WTC11 (cell line): ENCODE results near the gene HLA-E. TPM values are rescaled to one million over a fixed set of nuclear protein-coding genes. Genes with fewer than 3 reads are reported as not detected.

ENCODE experiments used
- ATAC-seq: fragments of 200-7000 bp; cut with Tn5 transposase; 2 replicates; pipeline ENCODE4 v1.10.0; 2021; ENCODE audit warnings: mild to moderate bottlenecking, moderate library complexity
- CTCF ChIA-PET: fragments of 300-600 bp; sonication (Branson Sonifier 250); formaldehyde crosslinking; loops from one replicate; lab custom pipeline; 2021; ENCODE audit warnings: antibody characterized with exemption; lab: Charles Lee
- POLR2A ChIA-PET: fragments of 350-600 bp; sonication (Branson Sonifier 250); formaldehyde crosslinking; loops from one replicate; lab custom pipeline; 2021; ENCODE audit warnings: antibody characterized with exemption; lab: Charles Lee
- DNase-seq: peaks from one replicate; pipeline ENCODE4 v3.0.0; 2021; ENCODE audit warnings: low spot score
- H3K27ac Mint-ChIP-seq: 2 replicates; pipeline ENCODE4 v1.8.0; 2021; ENCODE audit warnings: mixed read lengths
- H3K27me3 Mint-ChIP-seq: 2 replicates; pipeline ENCODE4 v1.8.0; 2021; ENCODE audit warnings: low read depth, mild to moderate bottlenecking, moderate library complexity, mixed read lengths
- H3K36me3 Mint-ChIP-seq: 2 replicates; pipeline ENCODE4 v1.8.0; 2021; ENCODE audit warnings: mixed read lengths
- H3K4me1 Mint-ChIP-seq: 2 replicates; pipeline ENCODE4 v1.8.0; 2022; ENCODE audit warnings: mixed read lengths
- H3K4me3 Mint-ChIP-seq: 2 replicates; pipeline ENCODE4 v1.8.0; 2021; ENCODE audit warnings: mild to moderate bottlenecking, moderate library complexity, mixed read lengths
- H3K9me3 Mint-ChIP-seq: 2 replicates; pipeline ENCODE4 v1.8.0; 2021; ENCODE audit warnings: mixed read lengths
- CREB1 ChIP-seq: sonication (generic); formaldehyde crosslinking; IDR thresholded peaks from 2 replicates; pipeline ENCODE4 v1.8.0; 2023; ENCODE audit warnings: mild to moderate bottlenecking, missing genetic modification reagents
- FOXK1 ChIP-seq: sonication (generic); formaldehyde crosslinking; IDR thresholded peaks from 2 replicates; pipeline ENCODE4 v1.8.0; 2022; ENCODE audit warnings: mild to moderate bottlenecking, moderate library complexity, missing genetic modification reagents
- NR2C2 ChIP-seq: sonication (generic); formaldehyde crosslinking; IDR thresholded peaks from 2 replicates; pipeline ENCODE4 v1.8.0; 2022; ENCODE audit warnings: mild to moderate bottlenecking, missing genetic modification reagents
- SMAD4 ChIP-seq: sonication (generic); formaldehyde crosslinking; IDR thresholded peaks from 2 replicates; pipeline ENCODE4 v1.8.0; 2022; ENCODE audit warnings: mild to moderate bottlenecking, missing genetic modification reagents
- SP1 ChIP-seq: sonication (generic); formaldehyde crosslinking; conservative IDR thresholded peaks from 2 replicates; pipeline ENCODE4 v1.8.1; 2022; ENCODE audit warnings: missing genetic modification reagents
- TEAD4 ChIP-seq: sonication (generic); formaldehyde crosslinking; IDR thresholded peaks from 2 replicates; pipeline ENCODE4 v1.8.0; 2022; ENCODE audit warnings: mild to moderate bottlenecking, missing genetic modification reagents
- total RNA-seq: library from RNA; stranded (reverse); gene quantifications from 3 replicates; pipeline ENCODE4 v1.2.3, GENCODE V29; 2021
- TF ChIP-seq, protein P1 (sequence below): sonication (generic); formaldehyde crosslinking; IDR thresholded peaks from 2 replicates; pipeline ENCODE4 v1.8.1; 2022; ENCODE audit warnings: low read depth, mild to moderate bottlenecking, moderate library complexity, missing genetic modification reagents, borderline replicate concordance
- TF ChIP-seq, protein P2 (sequence below): sonication (generic); formaldehyde crosslinking; IDR thresholded peaks from 2 replicates; pipeline ENCODE4 v1.8.0; 2023; ENCODE audit warnings: mild to moderate bottlenecking, missing genetic modification reagents
- TF ChIP-seq, protein P3 (sequence below): sonication (generic); formaldehyde crosslinking; IDR thresholded peaks from 2 replicates; pipeline ENCODE4 v1.8.0; 2023; ENCODE audit warnings: missing genetic modification reagents
- TF ChIP-seq, protein P4 (sequence below): fragments of 250-450 bp; sonication (Bioruptor Pico); conservative IDR thresholded peaks from 2 replicates; pipeline ENCODE4 v1.9.0; 2021; ENCODE audit warnings: mild to moderate bottlenecking

HLA-E gene
- total RNA-seq, 1 experiment from 2014 or later = 44.7 TPM

DNA sequence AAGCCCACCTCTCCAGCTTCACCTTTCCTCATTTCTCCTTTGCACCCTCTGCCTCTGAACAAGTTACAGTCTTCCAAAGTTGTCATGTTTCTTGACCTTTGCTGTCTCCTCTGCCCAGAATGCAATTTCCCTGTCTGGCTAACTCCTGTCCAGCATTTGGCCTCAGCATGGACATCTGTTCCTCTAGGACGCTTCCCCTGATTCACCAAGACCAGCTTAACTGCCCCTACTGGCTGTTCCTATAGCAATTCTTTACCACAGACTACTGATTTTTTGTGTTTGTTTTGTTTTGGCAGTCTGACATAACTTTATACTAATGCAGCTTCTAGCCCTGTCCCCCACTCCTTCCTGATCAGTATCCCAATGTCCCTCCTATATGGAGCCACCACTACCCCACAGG is 53.6 kb downstream of the HLA-E start:
- H3K36me3 Mint-ChIP-seq = peaks cover 4% of the 10 kb centered on the region; the same call in 1 of the 2 replicates
- H3K27ac Mint-ChIP-seq = no peak overlapping the region
- no peak for DNase-seq
- ChIA-PET CTCF (interaction anchor here (0.6 to 5.9 kb wide), 12 partner anchors 11 to 515 kb away, joined by 3 to 212 read pairs (median 8); no protein-coding TSS in a partner anchor), POLR2A (interaction anchor here (1.2 kb wide), 1 partner anchor 56 kb away, joined by 3 read pairs; no protein-coding TSS in a partner anchor)
- TF ChIP-seq, protein P1, sequence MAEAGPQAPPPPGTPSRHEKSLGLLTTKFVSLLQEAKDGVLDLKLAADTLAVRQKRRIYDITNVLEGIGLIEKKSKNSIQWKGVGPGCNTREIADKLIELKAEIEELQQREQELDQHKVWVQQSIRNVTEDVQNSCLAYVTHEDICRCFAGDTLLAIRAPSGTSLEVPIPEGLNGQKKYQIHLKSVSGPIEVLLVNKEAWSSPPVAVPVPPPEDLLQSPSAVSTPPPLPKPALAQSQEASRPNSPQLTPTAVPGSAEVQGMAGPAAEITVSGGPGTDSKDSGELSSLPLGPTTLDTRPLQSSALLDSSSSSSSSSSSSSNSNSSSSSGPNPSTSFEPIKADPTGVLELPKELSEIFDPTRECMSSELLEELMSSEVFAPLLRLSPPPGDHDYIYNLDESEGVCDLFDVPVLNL (CRISPR knock-in tag) = no peak
- TF ChIP-seq, protein P2, sequence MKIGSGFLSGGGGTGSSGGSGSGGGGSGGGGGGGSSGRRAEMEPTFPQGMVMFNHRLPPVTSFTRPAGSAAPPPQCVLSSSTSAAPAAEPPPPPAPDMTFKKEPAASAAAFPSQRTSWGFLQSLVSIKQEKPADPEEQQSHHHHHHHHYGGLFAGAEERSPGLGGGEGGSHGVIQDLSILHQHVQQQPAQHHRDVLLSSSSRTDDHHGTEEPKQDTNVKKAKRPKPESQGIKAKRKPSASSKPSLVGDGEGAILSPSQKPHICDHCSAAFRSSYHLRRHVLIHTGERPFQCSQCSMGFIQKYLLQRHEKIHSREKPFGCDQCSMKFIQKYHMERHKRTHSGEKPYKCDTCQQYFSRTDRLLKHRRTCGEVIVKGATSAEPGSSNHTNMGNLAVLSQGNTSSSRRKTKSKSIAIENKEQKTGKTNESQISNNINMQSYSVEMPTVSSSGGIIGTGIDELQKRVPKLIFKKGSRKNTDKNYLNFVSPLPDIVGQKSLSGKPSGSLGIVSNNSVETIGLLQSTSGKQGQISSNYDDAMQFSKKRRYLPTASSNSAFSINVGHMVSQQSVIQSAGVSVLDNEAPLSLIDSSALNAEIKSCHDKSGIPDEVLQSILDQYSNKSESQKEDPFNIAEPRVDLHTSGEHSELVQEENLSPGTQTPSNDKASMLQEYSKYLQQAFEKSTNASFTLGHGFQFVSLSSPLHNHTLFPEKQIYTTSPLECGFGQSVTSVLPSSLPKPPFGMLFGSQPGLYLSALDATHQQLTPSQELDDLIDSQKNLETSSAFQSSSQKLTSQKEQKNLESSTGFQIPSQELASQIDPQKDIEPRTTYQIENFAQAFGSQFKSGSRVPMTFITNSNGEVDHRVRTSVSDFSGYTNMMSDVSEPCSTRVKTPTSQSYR (CRISPR knock-in tag) = no peak
- TF ChIP-seq SP1 (CRISPR knock-in tag) = no peak
- TF ChIP-seq SMAD4 (CRISPR knock-in tag) = no peak
- TF ChIP-seq CREB1 (CRISPR knock-in tag) = no peak
- TF ChIP-seq NR2C2 = no peak
- TF ChIP-seq, protein P3, sequence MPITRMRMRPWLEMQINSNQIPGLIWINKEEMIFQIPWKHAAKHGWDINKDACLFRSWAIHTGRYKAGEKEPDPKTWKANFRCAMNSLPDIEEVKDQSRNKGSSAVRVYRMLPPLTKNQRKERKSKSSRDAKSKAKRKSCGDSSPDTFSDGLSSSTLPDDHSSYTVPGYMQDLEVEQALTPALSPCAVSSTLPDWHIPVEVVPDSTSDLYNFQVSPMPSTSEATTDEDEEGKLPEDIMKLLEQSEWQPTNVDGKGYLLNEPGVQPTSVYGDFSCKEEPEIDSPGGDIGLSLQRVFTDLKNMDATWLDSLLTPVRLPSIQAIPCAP (CRISPR knock-in tag) = no peak
- no peak for TF ChIP-seq FOXK1 (CRISPR knock-in tag)
- TF ChIP-seq, protein P4, sequence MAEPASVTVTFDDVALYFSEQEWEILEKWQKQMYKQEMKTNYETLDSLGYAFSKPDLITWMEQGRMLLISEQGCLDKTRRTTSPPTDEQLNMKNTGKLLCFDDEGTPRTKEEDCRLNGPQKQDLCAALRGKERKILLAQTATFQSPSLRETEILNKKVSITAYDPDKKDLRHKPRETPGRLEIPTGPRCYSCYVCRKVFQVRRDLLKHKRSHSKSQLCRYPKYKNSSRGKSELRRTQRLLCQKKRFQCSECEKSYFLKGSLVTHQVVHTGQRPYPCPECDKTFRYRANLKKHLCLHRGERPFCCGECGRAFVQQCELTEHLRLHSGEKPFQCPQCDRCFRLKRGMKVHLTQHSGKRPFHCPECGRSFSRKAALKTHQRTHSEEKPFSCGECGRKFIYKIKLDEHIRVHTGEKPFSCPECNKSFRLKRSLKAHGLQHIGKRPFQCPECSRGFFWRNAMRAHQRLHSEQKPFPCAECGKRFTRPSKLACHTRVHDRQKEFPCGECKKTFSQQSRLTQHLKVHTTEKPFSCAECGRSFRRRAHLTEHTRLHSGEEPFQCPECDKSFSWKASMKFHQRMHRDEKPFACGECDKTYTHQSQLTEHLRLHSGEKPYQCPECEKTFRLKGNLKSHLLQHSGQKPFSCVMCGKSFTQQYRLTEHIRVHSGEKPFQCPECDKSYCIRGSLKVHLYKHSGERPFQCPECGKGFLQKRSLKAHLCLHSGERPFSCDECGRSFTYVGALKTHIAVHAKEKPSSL (CRISPR knock-in tag) = no peak
- TF ChIP-seq TEAD4 = no peak
- TF ChIP-seq, all 79 proteins: peak for 0
- peaks cover 10% of the 10 kb centered on the region for H3K4me1 Mint-ChIP-seq
- H3K4me3 Mint-ChIP-seq = no peak overlapping the region
- ATAC-seq = no peak
- no peaks in the 10 kb centered on the region for H3K9me3 Mint-ChIP-seq
- no peaks in the 10 kb centered on the region for H3K27me3 Mint-ChIP-seq

Other genes with a start within 250 kb of the HLA-E start
- gene TRIM39, start 162.6 kb upstream of the HLA-E start, total RNA-seq = 22.7 to 24.9 TPM (median 24.0 TPM) in 3 replicates
- gene RPP21, start 144.4 kb upstream of the HLA-E start, total RNA-seq = 64.1 to 75.5 TPM (median 72.8 TPM) in 3 replicates
- gene GNL1, start 67.0 kb downstream of the HLA-E start, total RNA-seq = 69.1 to 85.7 TPM (median 72.8 TPM) in 3 replicates
- gene PRR3, start 67.8 kb downstream of the HLA-E start, total RNA-seq = 10.1 to 13.1 TPM (median 10.8 TPM) in 3 replicates
- 98.7 to 102 TPM (median 101 TPM) in 3 replicates for gene ABCF1, start 81.9 kb downstream of the HLA-E start, total RNA-seq
- gene PPP1R10, start 127.7 kb downstream of the HLA-E start, total RNA-seq = 83.1 to 90.5 TPM (median 85.5 TPM) in 3 replicates
- gene MRPS18B, start 128.3 kb downstream of the HLA-E start, total RNA-seq = 56.4 to 67.8 TPM (median 57.6 TPM) in 3 replicates
- gene ATAT1, start 137.4 kb downstream of the HLA-E start, total RNA-seq = 19.3 to 21.7 TPM (median 20.3 TPM) in 3 replicates
- 21.8 to 26.5 TPM (median 25.5 TPM) in 3 replicates for gene C6orf136, start 157.6 kb downstream of the HLA-E start, total RNA-seq
- 27.3 to 32.2 TPM (median 30.6 TPM) in 3 replicates for gene DHX16, start 183.5 kb downstream of the HLA-E start, total RNA-seq
- 25.6 to 36.5 TPM (median 26.2 TPM) in 3 replicates for gene PPP1R18, start 197.1 kb downstream of the HLA-E start, total RNA-seq
- gene NRM, start 201.5 kb downstream of the HLA-E start, total RNA-seq = 31.2 to 33.3 TPM (median 31.3 TPM) in 3 replicates
- gene MDC1, start 227.8 kb downstream of the HLA-E start, total RNA-seq = 95.9 to 100 TPM (median 97.9 TPM) in 3 replicates
- 1,503 to 1,570 TPM (median 1,542 TPM) in 3 replicates for gene TUBB, start 230.8 kb downstream of the HLA-E start, total RNA-seq